Activated CD8-positive, alpha-beta memory T cell treated with anti-CD3 and anti-CD28 coated beads, Interleukin-2, amount 10 ng/mL, durations not matched to agents 7 days and 5 days (primary cell): ENCODE results near the gene DCDC2. TPM values are rescaled to one million over a fixed set of nuclear protein-coding genes. Genes with fewer than 3 reads are reported as not detected.
A peak's percentile ranks its signal among the peaks of the same experiment; 100 is the strongest.
"Not testable (repeated sequence)": the region's sequence is repeated elsewhere in the genome, so short reads cannot be mapped to it uniquely, and the experiment has no call there.

Source experiments
- ATAC-seq: fragments of 150-1000 bp; cut with Tn5 transposase; one replicate; pipeline ENCODE4 v1.10.0; 2021; ENCODE audit warnings: moderate library complexity
- CTCF ChIA-PET: fragments of 350-600 bp; sonication (Branson Sonifier 250); formaldehyde crosslinking; loops from one replicate; lab custom pipeline; 2021; ENCODE audit warnings: antibody characterized with exemption; lab: Charles Lee
- DNase-seq: peaks from one replicate; pipeline ENCODE4 v3.0.0-alpha.2; 2020
- H3K27ac Mint-ChIP-seq: one replicate; pipeline ENCODE4 v1.8.0; 2021; ENCODE audit warnings: mild to moderate bottlenecking, mixed read lengths
- H3K27me3 Mint-ChIP-seq: one replicate; pipeline ENCODE4 v1.8.0; 2021; ENCODE audit warnings: mixed read lengths
- H3K36me3 Mint-ChIP-seq: one replicate; pipeline ENCODE4 v1.8.0; 2021; ENCODE audit warnings: mild to moderate bottlenecking, mixed read lengths
- H3K4me1 Mint-ChIP-seq: one replicate; pipeline ENCODE4 v1.8.0; 2021; ENCODE audit warnings: mixed read lengths
- H3K4me3 Mint-ChIP-seq: one replicate; pipeline ENCODE4 v1.8.0; 2021; ENCODE audit warnings: mild to moderate bottlenecking, moderate library complexity, mixed read lengths
- H3K9me3 Mint-ChIP-seq: one replicate; pipeline ENCODE4 v1.8.0; 2022; ENCODE audit warnings: low read depth, mixed read lengths
- total RNA-seq, 2 experiments: library from RNA; stranded (reverse); gene quantifications; one replicate each; pipeline ENCODE4 v1.2.3, GENCODE V29; 2021

Gene DCDC2
- total RNA-seq, 2 experiments from 2014 or later: not detected

GRCh38 chr6:24148154-24148570 lies 209.7 kb downstream of the DCDC2 start:
- CTCF ChIA-PET: no interaction called here
- DNase-seq (no peak), ATAC-seq (no peak)
- no peaks in the 10 kb centered on the region for H3K27me3 Mint-ChIP-seq
- no peaks in the 10 kb centered on the region for H3K9me3 Mint-ChIP-seq
- H3K4me1 Mint-ChIP-seq: no peaks in the 10 kb centered on the region
- no peaks in the 10 kb centered on the region for H3K36me3 Mint-ChIP-seq
- H3K4me3 Mint-ChIP-seq: no peak overlapping the region
- no peak overlapping the region for H3K27ac Mint-ChIP-seq

GRCh38 chr6:24147511-24148153 lies 210.2 kb downstream of the DCDC2 start:
- H3K4me3 Mint-ChIP-seq: no peak overlapping the region
- DNase-seq (no peak), ATAC-seq (no peak)
- H3K27me3 Mint-ChIP-seq: no peaks in the 10 kb centered on the region
- no peaks in the 10 kb centered on the region for H3K9me3 Mint-ChIP-seq
- no peaks in the 10 kb centered on the region for H3K36me3 Mint-ChIP-seq
- CTCF ChIA-PET: interaction anchor here (0.6 to 0.7 kb wide), 2 partner anchors 18 to 618 kb away, joined by 3 read pairs; no protein-coding TSS in a partner anchor
- H3K4me1 Mint-ChIP-seq: no peaks in the 10 kb centered on the region
- no peak overlapping the region for H3K27ac Mint-ChIP-seq

- no peaks in the 10 kb centered on the region for H3K4me1 Mint-ChIP-seq
- no peak for DNase-seq
- no peak for ATAC-seq
- H3K27me3 Mint-ChIP-seq: no peaks in the 10 kb centered on the region
- no peak overlapping the region for H3K4me3 Mint-ChIP-seq
- no peak overlapping the region for H3K27ac Mint-ChIP-seq
- H3K9me3 Mint-ChIP-seq: no peaks in the 10 kb centered on the region
- no peaks in the 10 kb centered on the region for H3K36me3 Mint-ChIP-seq
- CTCF ChIA-PET: interaction anchor here (0.6 kb wide), 1 partner anchor 17 kb away, joined by 3 read pairs; no protein-coding TSS in a partner anchor
Observed at GRCh38 chr6:24146871-24147270, 211.0 kb downstream of the DCDC2 start.

GRCh38 chr6:24145690-24146131 lies 212.1 kb downstream of the DCDC2 start:
- CTCF ChIA-PET: no interaction called here
- Mint-ChIP-seq H3K9me3 (no peaks in the 10 kb centered on the region), H3K4me1 (no peaks in the 10 kb centered on the region), H3K36me3 (no peaks in the 10 kb centered on the region), H3K4me3 (no peak overlapping the region), H3K27ac (no peak overlapping the region), H3K27me3 (no peaks in the 10 kb centered on the region)
- no peak for DNase-seq
- no peak for ATAC-seq

GRCh38 chr6:24142733-24143132 lies 215.1 kb downstream of the DCDC2 start:
- H3K36me3 Mint-ChIP-seq, ATAC-seq, DNase-seq, H3K27me3 Mint-ChIP-seq, H3K27ac Mint-ChIP-seq, H3K4me3 Mint-ChIP-seq, CTCF ChIA-PET, H3K4me1 Mint-ChIP-seq, H3K9me3 Mint-ChIP-seq: not testable (repeated sequence)

GRCh38 chr6:24140591-24140990 lies 217.3 kb downstream of the DCDC2 start:
- CTCF ChIA-PET: no interaction called here
- H3K9me3 Mint-ChIP-seq: no peaks in the 10 kb centered on the region
- no peaks in the 10 kb centered on the region for H3K36me3 Mint-ChIP-seq
- H3K27me3 Mint-ChIP-seq: no peaks in the 10 kb centered on the region
- no peak for DNase-seq
- H3K4me3 Mint-ChIP-seq: no peak overlapping the region
- no peak overlapping the region for H3K27ac Mint-ChIP-seq
- ATAC-seq: no peak
- H3K4me1 Mint-ChIP-seq: no peaks in the 10 kb centered on the region

GRCh38 chr6:24139639-24140038 lies 218.2 kb downstream of the DCDC2 start:
- H3K4me3 Mint-ChIP-seq: no peak overlapping the region
- DNase-seq: no peak
- H3K4me1 Mint-ChIP-seq: no peaks in the 10 kb centered on the region
- no peaks in the 10 kb centered on the region for H3K36me3 Mint-ChIP-seq
- no peaks in the 10 kb centered on the region for H3K27me3 Mint-ChIP-seq
- CTCF ChIA-PET: no interaction called here
- ATAC-seq: no peak
- no peaks in the 10 kb centered on the region for H3K9me3 Mint-ChIP-seq
- H3K27ac Mint-ChIP-seq: no peak overlapping the region

GRCh38 chr6:24139080-24139479 lies 218.8 kb downstream of the DCDC2 start:
- no peaks in the 10 kb centered on the region for H3K4me1 Mint-ChIP-seq
- no peak overlapping the region for H3K4me3 Mint-ChIP-seq
- H3K9me3 Mint-ChIP-seq: no peaks in the 10 kb centered on the region
- H3K27me3 Mint-ChIP-seq: no peaks in the 10 kb centered on the region
- no peaks in the 10 kb centered on the region for H3K36me3 Mint-ChIP-seq
- no peak for ATAC-seq
- H3K27ac Mint-ChIP-seq: no peak overlapping the region
- CTCF ChIA-PET: no interaction called here
- DNase-seq: no peak

- DNase-seq (no peak), ATAC-seq (no peak)
- peaks cover 2% of the 10 kb centered on the region for H3K27me3 Mint-ChIP-seq
- no peak overlapping the region for H3K27ac Mint-ChIP-seq
- no peaks in the 10 kb centered on the region for H3K9me3 Mint-ChIP-seq
- CTCF ChIA-PET: no interaction called here
- H3K36me3 Mint-ChIP-seq: no peaks in the 10 kb centered on the region
- H3K4me3 Mint-ChIP-seq: no peak overlapping the region
- no peaks in the 10 kb centered on the region for H3K4me1 Mint-ChIP-seq
Observed at GRCh38 chr6:24131751-24132150, 226.1 kb downstream of the DCDC2 start.

- CTCF ChIA-PET: no interaction called here
- DNase-seq: no peak
- Mint-ChIP-seq H3K27ac (no peak overlapping the region), H3K4me1 (no peaks in the 10 kb centered on the region), H3K36me3 (no peaks in the 10 kb centered on the region), H3K4me3 (no peak overlapping the region), H3K9me3 (no peaks in the 10 kb centered on the region), H3K27me3 (peaks cover 13% of the 10 kb centered on the region)
- no peak for ATAC-seq
Observed at GRCh38 chr6:24127316-24127715, 230.5 kb downstream of the DCDC2 start.

GRCh38 chr6:24126586-24127192 lies 231.2 kb downstream of the DCDC2 start:
- CTCF ChIA-PET: no interaction called here
- ATAC-seq: no peak

GRCh38 chr6:24125980-24126379 lies 231.9 kb downstream of the DCDC2 start, which contains the start of gene NRSN1:
TSS of gene NRSN1 (plus strand) at chr6:24126215. CDS start at chr6:24134328, 8,113 bp downstream.
- Mint-ChIP-seq H3K9me3 (no peaks in the 10 kb centered on the region), H3K36me3 (no peaks in the 10 kb centered on the region), H3K27ac (no peak within 1 kb of the TSS), H3K4me1 (no peaks in the 10 kb centered on the region), H3K27me3 (peaks cover 13% of the 10 kb centered on the region), H3K4me3 (no peak within 1 kb of the TSS)
- no peak for ATAC-seq
- CTCF ChIA-PET: no interaction called here
- no peak for DNase-seq

More at GRCh38 chr6:24126586-24127192, 231.2 kb downstream of the DCDC2 start:
- H3K4me3 Mint-ChIP-seq: no peak overlapping the region
- H3K27me3 Mint-ChIP-seq: peaks cover 13% of the 10 kb centered on the region
- H3K4me1 Mint-ChIP-seq: no peaks in the 10 kb centered on the region
- H3K36me3 Mint-ChIP-seq: no peaks in the 10 kb centered on the region
- H3K9me3 Mint-ChIP-seq: no peaks in the 10 kb centered on the region
- DNase-seq: peak; percentile 42
- no peak overlapping the region for H3K27ac Mint-ChIP-seq

- Mint-ChIP-seq H3K9me3 (no peaks in the 10 kb centered on the region), H3K36me3 (no peaks in the 10 kb centered on the region), H3K4me1 (no peaks in the 10 kb centered on the region), H3K27me3 (peaks cover 13% of the 10 kb centered on the region), H3K27ac (no peak overlapping the region), H3K4me3 (no peak overlapping the region)
- ATAC-seq: no peak
- CTCF ChIA-PET: no interaction called here
- no peak for DNase-seq
Observed at GRCh38 chr6:24122139-24122538, 235.7 kb downstream of the DCDC2 start.
